ENCODE results near the gene CLCA1.
"Not testable (repeated sequence)": the region's sequence is repeated elsewhere in the genome, so short reads cannot be mapped to it uniquely, and the experiment has no call there.

CLCA1 gene

DNA sequence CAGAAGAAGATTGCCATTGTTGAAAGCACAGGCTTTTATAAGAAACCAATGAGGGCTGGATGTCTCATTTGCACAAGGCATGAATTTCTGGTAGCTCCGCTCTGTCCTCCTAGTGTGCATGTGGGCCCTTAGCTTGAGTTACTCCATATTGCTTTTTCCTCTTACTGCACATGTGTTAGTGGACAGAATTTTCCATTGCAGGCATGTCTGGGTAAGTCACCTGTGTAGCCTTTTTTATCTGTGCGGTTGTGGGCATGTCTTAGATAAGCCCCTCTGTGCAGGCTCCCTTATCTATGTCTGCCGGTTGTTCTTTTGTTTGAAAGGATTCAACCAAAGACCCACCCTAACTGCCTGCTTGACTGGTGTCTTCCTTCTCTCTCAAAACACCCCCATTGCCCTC lies 7.2 kb upstream of the CLCA1 start:
- no peak for DNase-seq (ENCODE audit: low spot score)

- DNase-seq (ENCODE audit: low spot score) = no peak
These were observed 3.9 kb upstream of the CLCA1 start for GRCh38 chr1:86464819-86465218.

DNA sequence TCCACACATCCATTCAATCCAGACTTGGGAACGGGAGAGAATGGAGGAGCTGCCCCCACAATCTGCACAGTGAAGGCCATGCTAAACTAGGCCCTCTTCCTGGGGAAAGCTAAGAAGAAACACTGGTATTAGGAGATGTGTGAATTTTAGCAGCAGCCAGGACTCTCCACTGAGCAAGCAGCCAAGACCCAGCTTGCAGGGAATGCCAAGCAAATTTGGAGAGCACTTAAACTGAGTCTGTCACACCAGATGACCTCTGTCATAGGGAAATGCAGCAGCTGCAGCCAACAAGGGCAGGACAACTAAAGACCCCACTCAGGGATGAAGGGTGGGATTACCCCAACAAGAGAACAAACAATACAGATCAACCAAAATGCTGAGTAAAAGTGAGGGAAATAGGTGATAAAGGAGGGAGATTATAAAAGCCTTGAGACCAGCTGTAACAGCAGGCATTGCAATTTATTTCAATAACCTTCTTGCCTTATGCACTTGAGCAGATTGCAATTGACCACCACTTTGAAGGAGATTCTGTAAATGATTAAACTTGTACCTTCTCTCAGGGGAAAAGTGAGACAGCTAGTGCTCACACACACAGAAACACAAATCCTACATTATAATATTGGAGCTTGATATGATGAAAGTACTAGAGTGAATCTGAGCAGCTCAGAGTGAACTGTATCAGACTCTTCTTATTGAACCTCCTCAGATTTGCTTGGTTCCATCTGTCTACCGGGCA lies 2.5 kb upstream of the CLCA1 start:
- DNase-seq (ENCODE audit: low spot score) = no peak

DNA sequence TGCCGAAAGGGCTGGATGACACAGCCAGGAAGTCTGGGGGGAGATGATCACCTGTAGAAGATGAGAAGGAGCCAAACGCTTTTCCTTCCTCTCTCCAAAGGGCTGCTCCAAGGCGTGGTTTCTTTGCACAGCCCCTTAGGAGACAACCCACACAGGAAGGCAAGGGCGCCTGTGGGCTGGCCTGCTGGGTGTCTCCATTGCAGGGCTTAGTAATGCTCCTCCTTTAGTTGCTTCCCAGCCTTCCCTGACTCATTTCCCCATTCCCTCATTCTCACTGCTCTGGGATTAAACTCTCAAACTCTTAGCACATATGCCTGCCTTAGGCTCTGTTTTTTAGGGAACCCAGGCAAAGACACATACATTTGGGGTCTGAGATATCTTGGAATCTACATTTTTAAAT lies 1.7 kb upstream of the CLCA1 start:
- no peak for DNase-seq (ENCODE audit: low spot score)

DNA sequence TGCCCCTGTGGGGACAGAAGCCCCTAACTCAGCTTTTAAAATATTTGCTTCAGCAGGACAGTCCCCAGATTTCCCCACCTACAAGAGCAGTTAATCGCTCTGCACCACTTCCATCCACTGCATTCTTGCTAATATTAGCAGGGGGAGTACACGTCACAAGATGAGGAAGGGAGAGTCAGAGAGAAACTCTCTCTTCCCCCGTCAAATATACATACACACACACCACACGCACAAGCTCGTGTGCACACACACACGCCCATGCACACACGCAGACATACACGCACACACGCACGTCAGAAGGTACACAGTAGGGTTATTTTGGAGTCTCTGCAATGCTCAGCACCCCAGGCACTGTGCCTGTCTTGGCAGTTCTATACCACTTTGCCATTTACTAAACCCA lies 2.1 kb downstream of the CLCA1 start:
- no peak for DNase-seq (ENCODE audit: low spot score)

DNA sequence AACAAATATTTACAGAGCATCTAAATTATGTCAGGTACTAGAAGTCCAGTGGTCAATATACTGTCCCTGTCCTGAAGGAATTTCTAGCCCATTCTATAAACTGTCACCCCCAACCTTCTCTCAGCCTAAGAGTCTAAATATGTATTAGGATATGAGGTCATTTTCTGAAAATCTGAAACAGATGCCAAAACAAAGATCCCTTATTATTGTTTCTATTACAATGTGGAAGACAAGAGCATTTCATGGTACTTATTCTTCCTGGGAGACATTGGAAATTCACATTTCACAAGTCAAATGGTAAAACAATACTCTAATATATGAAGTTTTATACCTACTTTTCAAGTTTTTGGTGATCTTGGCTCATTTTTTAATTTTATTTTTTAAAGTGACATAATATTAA lies 2.6 kb downstream of the CLCA1 start:
- DNase-seq (ENCODE audit: low spot score) = no peak

DNA sequence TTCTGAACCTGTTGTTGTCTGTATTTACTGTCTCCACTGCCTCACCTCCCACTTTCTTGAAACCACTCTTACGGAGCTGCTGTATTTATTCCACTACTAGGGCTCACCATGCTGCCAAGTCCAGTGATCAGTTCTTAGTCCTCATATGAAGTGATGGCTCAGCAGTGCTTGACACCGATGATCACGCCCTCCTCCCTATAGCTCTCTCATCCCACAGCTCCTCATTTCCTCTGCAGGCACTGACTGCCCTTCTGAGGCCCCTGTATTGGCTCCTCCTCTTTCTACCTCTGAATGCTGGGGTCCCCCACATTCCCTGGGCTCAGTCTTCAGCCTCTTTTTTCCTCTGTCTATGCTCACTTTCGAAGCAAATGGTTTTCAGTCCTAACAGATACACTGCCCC lies 3.4 kb downstream of the CLCA1 start:
- DNase-seq (ENCODE audit: low spot score) = no peak

GRCh38 chr1:86472767-86473166 lies 4.0 kb downstream of the CLCA1 start:
- DNase-seq (ENCODE audit: low spot score) = no peak

- no peak for DNase-seq (ENCODE audit: low spot score)
These were observed 8.5 kb downstream of the CLCA1 start for GRCh38 chr1:86477256-86477655.

- no peak for DNase-seq (ENCODE audit: low spot score)
These were observed 9.0 kb downstream of the CLCA1 start for GRCh38 chr1:86477682-86478081.

DNA sequence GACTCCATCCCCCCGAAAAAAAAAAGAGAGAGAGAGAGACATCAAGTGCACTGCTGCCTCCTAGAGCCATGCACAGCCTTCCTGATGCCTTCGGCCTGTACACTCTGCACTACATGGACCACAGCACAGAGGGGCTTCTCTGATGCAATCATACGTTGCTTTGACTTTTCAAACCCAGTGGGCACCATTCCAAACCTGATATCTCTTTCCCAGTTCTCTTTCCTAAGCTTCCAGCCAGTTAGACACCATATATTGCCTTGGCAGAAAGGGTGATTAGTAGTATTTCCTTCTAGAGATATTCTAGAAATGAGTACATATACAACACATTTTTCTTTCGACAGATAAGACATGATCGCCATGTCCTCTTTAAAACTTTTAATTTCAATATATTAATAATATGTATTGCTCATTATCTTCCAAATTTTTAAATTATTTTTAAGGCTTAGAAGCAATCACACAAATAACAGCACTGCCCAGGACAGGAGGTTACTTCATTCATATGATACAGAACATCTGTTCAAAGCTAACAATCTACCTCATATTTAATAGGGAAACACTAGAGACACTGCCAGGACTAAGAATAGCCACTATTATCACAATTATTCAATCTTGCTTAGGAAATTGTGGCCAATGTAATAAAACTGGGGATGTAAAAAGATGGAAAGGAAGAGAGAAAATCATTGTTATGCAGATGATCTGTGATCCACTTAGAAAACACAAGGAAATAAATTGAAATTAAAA lies 9.9 kb downstream of the CLCA1 start:
- no peak for DNase-seq (ENCODE audit: low spot score)

DNA sequence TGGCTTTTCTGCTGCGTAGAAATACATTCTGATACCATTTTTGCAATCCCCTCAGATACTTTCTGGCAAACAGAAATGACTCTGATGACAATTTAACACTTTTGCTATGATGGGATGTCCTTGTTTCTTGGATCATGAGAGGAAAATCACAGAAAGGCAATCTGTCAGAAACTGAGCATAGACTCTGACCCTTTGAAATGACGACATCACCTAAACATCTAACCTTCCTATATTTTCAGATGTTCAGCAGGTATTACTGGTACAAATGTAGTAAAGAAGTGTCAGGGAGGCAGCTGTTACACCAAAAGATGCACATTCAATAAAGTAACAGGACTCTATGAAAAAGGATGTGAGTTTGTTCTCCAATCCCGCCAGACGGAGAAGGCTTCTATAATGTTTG lies 13.2 kb downstream of the CLCA1 start:
- DNase-seq (ENCODE audit: low spot score) = no peak

GRCh38 chr1:86487131-86487810 lies 18.5 kb downstream of the CLCA1 start:
- DNase-seq (ENCODE audit: low spot score) = peak; percentile 87

- DNase-seq (ENCODE audit: low spot score) = no peak
These were observed 19.0 kb downstream of the CLCA1 start for GRCh38 chr1:86487811-86488141.

- no peak for DNase-seq (ENCODE audit: low spot score)
These were observed 20.6 kb downstream of the CLCA1 start for GRCh38 chr1:86489242-86489878.

DNA sequence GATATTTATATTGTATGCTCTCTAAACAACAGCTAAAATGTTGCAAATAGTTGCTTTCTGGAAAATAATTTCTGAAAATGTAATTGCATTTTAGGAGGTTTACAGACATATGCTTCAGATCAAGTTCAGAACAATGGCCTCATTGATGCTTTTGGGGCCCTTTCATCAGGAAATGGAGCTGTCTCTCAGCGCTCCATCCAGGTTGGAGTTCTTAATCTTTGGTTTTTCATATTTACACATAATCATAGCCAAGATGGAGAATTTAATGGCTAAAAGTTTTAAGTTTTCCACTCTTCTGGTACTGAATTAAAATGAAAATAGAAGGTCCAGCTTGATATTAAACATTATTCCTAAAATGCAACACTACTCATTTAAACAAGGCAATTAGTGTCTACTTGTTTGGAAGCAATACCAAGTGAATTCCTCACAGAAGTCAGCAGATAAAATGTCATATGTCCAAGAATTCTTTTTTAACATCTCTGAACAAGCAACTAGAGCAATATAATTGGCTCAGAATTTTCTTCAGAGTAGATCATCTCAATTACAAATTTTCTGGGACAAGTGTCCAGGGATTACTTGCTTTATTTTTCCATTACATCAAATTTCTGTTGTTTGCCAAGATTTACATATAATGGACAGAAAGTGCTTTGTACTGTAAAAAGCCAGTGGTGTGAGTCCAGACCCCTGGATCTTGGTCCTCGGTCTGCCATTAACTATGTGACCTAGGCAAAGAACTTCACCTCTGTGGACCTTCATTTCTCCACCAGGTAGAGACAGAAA lies 22.6 kb downstream of the CLCA1 start:
- DNase-seq (ENCODE audit: low spot score) = peak; percentile 26

- no peak for DNase-seq (ENCODE audit: low spot score)
These were observed 29.6 kb downstream of the CLCA1 start for GRCh38 chr1:86498281-86498680.

- peak; percentile 49 for DNase-seq (ENCODE audit: low spot score)
These were observed 31.4 kb downstream of the CLCA1 start for GRCh38 chr1:86499987-86500593.

DNA sequence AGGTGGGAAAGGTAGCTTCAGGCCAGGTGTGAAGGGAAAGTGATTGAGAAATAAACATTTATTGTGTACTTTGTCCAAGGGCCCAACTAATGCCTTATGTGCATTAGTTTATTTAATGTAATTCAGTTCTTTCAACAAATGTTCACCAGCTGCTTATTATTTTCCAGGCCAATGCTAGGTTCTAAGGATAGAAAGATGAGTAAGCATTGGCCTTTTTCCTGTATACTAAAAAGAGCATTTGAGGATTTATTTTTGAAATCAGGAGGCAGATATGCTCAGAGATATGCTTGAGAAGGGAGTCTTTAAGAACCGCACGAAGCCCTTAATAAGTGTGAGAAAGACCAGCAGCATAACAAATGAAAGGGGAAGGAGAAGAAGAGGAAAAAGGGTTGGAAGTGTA lies 32.0 kb downstream of the CLCA1 start:
- DNase-seq (ENCODE audit: low spot score) = no peak

DNA sequence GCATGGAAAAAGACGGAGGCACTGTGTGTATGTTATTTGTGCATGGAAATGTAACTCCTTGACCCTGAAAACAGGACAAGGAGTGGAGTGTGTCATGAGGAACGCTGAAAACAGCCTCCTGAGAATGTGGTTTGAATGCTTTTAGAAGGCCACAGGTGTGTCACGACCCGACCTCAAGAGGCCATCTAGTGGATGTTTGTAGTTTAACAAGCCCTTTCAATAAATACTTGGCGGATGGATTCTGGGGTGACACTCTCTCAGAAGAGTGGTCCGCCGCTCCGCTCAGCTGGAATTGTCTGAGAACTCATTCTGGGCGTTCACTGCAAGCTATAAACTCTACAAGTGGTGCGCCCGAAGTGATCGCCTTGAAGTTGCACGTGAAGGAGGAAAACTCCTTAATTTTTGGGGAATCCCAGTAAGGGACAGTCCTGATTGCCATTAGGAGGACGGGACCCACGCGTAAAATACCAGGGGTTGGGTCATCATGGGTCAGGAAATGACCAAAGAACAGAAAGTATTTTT lies 33.5 kb downstream of the CLCA1 start:
- DNase-seq (ENCODE audit: low spot score) = not testable (repeated sequence)

DNA sequence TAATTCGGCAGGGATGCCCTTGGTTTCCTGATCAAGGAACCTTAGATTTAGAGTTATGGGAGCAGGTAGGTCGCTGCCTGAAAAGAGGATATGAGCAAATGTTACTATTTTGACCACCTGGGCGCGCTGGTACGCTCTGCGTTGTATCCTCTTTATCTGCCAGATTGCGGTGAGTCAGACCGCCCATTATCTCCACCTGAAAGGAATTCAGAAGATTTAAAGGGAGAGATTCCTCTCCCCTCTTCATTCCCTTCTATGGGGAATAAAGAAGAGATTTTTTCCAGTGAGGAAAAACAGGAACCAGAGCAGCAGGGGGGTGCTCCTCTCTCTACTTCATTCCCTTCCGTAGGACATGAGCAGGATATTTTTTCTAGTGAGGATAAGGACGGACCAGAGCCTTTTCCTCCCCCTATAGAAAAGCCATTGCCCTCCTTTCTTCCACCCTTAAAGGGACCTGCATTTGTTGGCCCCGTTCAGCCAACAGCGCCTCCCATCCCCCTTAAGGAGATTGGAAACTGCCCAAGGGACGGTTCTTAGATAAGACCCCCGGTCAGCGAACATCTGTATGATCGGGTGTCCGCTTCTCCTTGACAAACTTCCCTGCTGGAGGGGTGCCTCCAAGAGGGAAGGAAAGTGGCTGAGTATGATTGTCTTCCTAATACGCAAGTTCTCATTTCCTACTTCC lies 34.1 kb downstream of the CLCA1 start:
- DNase-seq (ENCODE audit: low spot score) = no peak
